Uterus (tissue), 4 donors: ENCODE data around the gene PYCARD. TPM values are rescaled to one million over a fixed set of nuclear protein-coding genes. Genes with fewer than 3 reads are reported as not detected.

Experiments used
- DNase-seq, 2 donors: peaks; one replicate each; pipeline ENCODE4 v3.0.0-alpha.2; 2019 to 2020
- H3K27ac ChIP-seq, 2 donors: fragments of 200-600 bp; sonication (generic); 1 replicate in 1 of 2; 2 replicates in 1 of 2; pipeline ENCODE4 v1.5.1; 2016 to 2018
- H3K27me3 ChIP-seq, 2 donors: fragments of 200-600 bp; sonication (generic); one replicate each; pipeline ENCODE4 v1.5.1; 2018 to 2019; ENCODE audit warnings: control low read depth in 1 of 2
- H3K36me3 ChIP-seq, 2 donors: fragments of 200-600 bp; sonication (generic); one replicate each; pipeline ENCODE4 v1.5.1; 2019; ENCODE audit warnings: control low read depth in 1 of 2
- H3K4me1 ChIP-seq, 2 donors: fragments of 200-600 bp; sonication (generic); one replicate each; pipeline ENCODE4 v1.5.1; 2018 to 2019; ENCODE audit warnings: control low read depth in 1 of 2
- H3K4me3 ChIP-seq, 2 donors: fragments of 200-600 bp; sonication (generic); 1 replicate in 1 of 2; 2 replicates in 1 of 2; pipeline ENCODE4 v1.5.1; 2018 to 2019; ENCODE audit warnings: mild to moderate bottlenecking in 1 of 2
- H3K9me3 ChIP-seq, 2 donors: fragments of 200-600 bp; sonication (generic); one replicate each; pipeline ENCODE4 v1.5.1; 2019; ENCODE audit warnings: control low read depth in 1 of 2
- POLR2A ChIP-seq, 2 donors: fragments of 450-650 bp; IDR thresholded peaks; one replicate each; pipeline ENCODE4 v1.6.1; 2016; ENCODE audit warnings: antibody characterized with exemption in 2 of 2, mild to moderate bottlenecking in 1 of 2, moderate library complexity in 1 of 2
- intact Hi-C: fragments of 100-400 bp; cut with DNase I; formaldehyde crosslinking; loops from one replicate; pipeline ENCODE4 v1.15.1; 2023; ENCODE audit warnings: low total_unique reads
- total RNA-seq, 4 donors: library from RNA; depleted of rRNA in 3 of 4; stranded (reverse); fragments of >200 nt in 3 of 4; gene quantifications; one replicate each; pipeline versions ENCODE4 v1.1.0 to v1.2.4, GENCODE V29; 2014 to 2023
- TF ChIP-seq, protein P1 (sequence below), 4 experiments: fragments of 200-600 bp in 2 of 4; fragments of 450-650 bp in 2 of 4; sonication (generic) in 2 of 4; IDR thresholded peaks; one replicate each; pipeline ENCODE4 v1.5.1; 2016 to 2019; ENCODE audit warnings: antibody characterized with exemption in 4 of 4, mild to moderate bottlenecking in 2 of 4, moderate library complexity in 1 of 4
- donor health status: DM: yes; HTN: yes; CAD: no.

The PYCARD gene
- total RNA-seq, 4 donors from 2014 or later = 12.7 to 87.1 (median 18.0) TPM

DNA sequence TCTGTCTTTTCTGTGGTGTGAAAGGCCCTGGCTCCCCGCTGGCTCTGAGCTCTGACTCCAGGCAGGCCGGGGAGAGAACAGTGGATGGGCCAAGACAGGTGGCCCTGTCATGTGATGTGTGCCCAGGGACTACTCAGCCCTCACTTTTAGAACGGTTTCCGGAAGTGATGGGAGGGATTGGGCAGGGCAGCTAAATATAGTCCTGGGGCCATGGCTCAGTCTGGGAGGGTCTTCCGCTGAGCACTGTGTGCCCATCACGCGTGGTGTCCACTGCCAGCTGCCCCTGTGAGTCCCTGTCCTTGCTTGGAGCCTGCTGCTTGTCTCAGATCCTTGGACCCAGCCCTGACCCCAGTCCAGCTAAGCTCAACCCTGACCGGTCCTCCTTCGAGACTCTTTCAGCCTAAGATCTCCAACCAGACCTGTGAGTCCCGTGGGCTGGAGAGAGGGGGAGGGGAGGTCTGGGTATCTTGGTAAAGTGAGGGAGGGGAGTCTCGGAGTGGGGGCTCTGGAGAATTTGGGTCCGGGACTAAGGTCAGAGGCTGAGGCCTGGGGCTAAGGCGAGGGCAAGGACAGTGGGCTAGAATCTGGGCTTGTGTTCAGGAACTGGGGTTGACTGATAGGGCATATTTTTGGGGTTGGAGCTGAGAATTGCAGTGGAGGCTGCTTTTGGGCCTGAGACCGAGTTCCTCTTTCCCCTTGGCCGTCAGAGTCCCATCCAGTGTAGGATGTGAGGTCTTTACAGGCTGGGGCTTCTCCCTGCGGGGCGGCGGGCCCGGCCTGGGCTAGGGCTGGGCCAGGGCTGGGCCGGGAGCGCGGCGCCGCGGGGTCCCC is 11.5 kb upstream of the PYCARD start, which contains the start of gene TRIM72:
Gene TRIM72 (plus strand): TSS at position 243 of the 831 bp plus-strand sequence. CDS start 620 bp downstream, outside the sequence.
- no peak for DNase-seq
- intact Hi-C loops = no loop called here
- no peaks in the 10 kb centered on the region for H3K9me3 ChIP-seq

DNA sequence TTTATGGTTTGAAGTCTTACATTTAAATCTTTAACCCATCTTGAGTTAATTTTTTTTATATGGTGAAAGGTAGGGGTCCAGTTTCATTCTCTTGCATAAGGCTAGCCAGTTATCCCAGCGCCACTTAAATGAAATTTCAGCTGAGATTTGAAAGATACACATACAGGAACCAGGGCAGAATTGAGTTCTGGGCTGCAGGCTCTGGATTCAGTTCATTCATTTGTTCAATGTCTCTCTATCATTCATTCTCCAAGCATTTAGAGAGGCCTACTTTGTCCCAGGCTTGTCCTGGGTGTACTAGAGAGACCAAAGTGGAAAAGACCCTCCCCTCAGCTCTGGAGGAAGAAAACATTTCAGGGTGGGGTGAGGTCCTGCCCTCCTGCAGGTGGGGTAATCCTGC is 10.8 kb upstream of the PYCARD start:
- Histone ChIP-seq H3K4me1 (peaks cover 0 to 9% of the 10 kb centered on the region in 2 donors), H3K27ac (no peak overlapping the region), H3K27me3 (peaks cover 0 to 12% of the 10 kb centered on the region in 2 donors), H3K9me3 (no peaks in the 10 kb centered on the region), H3K36me3 (no peaks in the 10 kb centered on the region), H3K4me3 (no peak overlapping the region)
- intact Hi-C loops = no loop called here
- no peak for DNase-seq
- TF ChIP-seq POLR2A (IDR thresholded peaks at IDR 0.05) = no peak
- TF ChIP-seq, protein P1, sequence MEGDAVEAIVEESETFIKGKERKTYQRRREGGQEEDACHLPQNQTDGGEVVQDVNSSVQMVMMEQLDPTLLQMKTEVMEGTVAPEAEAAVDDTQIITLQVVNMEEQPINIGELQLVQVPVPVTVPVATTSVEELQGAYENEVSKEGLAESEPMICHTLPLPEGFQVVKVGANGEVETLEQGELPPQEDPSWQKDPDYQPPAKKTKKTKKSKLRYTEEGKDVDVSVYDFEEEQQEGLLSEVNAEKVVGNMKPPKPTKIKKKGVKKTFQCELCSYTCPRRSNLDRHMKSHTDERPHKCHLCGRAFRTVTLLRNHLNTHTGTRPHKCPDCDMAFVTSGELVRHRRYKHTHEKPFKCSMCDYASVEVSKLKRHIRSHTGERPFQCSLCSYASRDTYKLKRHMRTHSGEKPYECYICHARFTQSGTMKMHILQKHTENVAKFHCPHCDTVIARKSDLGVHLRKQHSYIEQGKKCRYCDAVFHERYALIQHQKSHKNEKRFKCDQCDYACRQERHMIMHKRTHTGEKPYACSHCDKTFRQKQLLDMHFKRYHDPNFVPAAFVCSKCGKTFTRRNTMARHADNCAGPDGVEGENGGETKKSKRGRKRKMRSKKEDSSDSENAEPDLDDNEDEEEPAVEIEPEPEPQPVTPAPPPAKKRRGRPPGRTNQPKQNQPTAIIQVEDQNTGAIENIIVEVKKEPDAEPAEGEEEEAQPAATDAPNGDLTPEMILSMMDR (IDR thresholded peaks at IDR 0.05) = no peak

More for the DNA sequence above, 11.5 kb upstream of the PYCARD start, which contains the start of gene TRIM72:
- Histone ChIP-seq H3K27ac (no peak within 1 kb of the TSS), H3K4me1 (peaks cover 0 to 9% of the 10 kb centered on the region in 2 donors), H3K36me3 (no peaks in the 10 kb centered on the region), H3K27me3 (peaks cover 0 to 12% of the 10 kb centered on the region in 2 donors), H3K4me3 (peak within 1 kb of the TSS; percentile 23 to 39)
- TF ChIP-seq, protein P1 (IDR thresholded peaks at IDR 0.05) = no peak
- no peak for TF ChIP-seq POLR2A (IDR thresholded peaks at IDR 0.05)

DNA sequence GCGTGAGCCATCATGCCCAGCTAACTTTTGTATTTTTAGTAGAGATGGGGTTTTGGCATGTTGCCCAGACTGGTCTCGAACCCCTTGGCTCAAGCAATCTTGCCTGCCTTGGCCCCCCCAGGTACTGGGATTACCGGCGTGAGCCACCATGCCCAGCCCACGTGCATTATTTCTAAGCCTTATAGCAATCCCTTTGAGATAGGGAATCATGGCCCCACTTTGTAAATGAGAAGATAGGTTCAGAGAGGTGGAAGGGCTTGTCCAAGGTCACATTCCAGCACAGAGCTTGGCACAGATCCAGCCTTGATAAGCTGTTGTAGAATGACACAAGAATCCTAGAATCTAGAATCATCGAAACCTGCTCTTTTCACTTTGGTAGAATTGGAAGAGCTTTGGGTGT is 4.2 kb upstream of the PYCARD start:
- intact Hi-C loops = no loop called here
- Histone ChIP-seq H3K36me3 (no peaks in the 10 kb centered on the region), H3K4me3 (no peak overlapping the region), H3K9me3 (no peaks in the 10 kb centered on the region), H3K27me3 (no peaks in the 10 kb centered on the region), H3K4me1 (no peaks in the 10 kb centered on the region), H3K27ac (no peak overlapping the region)
- TF ChIP-seq, protein P1 (IDR thresholded peaks at IDR 0.05) = no peak
- no peak for TF ChIP-seq POLR2A (IDR thresholded peaks at IDR 0.05)
- no peak for DNase-seq

DNA sequence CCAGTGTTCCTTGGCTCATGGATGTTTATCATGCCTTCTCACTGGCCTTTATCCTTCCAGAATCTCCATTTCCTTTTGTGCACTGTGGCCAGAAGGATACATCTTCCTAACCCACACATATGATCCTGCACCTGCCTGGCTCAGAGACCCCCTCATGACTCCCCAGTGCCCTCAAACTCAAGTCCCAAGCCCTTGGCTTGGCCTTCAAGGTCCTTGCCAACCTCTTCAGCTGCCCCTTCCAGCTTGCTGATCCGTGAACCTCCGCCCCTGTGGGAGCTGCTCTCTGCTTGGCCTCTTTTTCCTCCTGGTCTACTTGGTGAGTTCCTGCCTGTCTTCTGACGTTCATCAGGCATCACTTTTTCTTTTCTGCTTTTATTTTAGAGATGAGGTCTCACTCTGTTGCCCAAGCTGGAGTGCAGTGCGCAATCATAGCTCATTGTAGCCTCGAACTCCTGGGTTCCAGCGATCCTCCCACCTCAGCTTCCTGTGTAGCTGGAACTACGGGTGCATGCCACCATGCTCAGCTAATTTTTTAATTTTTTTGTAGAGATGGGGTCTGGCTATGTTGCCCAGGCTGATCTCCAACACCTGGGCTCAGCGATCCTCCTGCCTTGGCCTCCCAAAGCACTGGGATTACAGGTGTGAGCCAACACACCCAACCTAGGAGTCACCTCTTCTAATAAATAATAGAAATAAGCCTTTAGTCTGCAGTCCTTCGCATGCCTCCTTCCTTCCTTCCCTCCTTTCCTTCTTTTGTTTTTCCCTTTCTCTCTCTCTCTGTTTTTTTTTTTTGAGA is 2.5 kb upstream of the PYCARD start:
- no peak for DNase-seq
- no peak overlapping the region for H3K27ac ChIP-seq
- TF ChIP-seq, protein P1 (IDR thresholded peaks at IDR 0.05) = no peak
- TF ChIP-seq POLR2A (IDR thresholded peaks at IDR 0.05) = no peak

More for the DNA sequence above, 2.5 kb upstream of the PYCARD start:
- Histone ChIP-seq H3K27me3 (no peaks in the 10 kb centered on the region), H3K4me1 (no peaks in the 10 kb centered on the region), H3K36me3 (no peaks in the 10 kb centered on the region), H3K4me3 (no peak overlapping the region), H3K9me3 (no peaks in the 10 kb centered on the region)
- intact Hi-C loops = no loop called here
